HepG2 (cell line): Measurements from ENCODE around the gene SPP1. TPM values are rescaled to one million over a fixed set of nuclear protein-coding genes. Genes with fewer than 3 reads are reported as not detected.
A peak's percentile ranks its signal among the peaks of the same experiment; 100 is the strongest.
"Not testable (repeated sequence)": the region's sequence is repeated elsewhere in the genome, so short reads cannot be mapped to it uniquely, and the experiment has no call there.

Experiments
- ATAC-seq: fragments of 200-7000 bp; cut with Tn5 transposase; 3 replicates; pipeline ENCODE4 v1.9.1; 2020; ENCODE audit warnings: mild to moderate bottlenecking, moderate library complexity
- BruUV-seq: library from RNA; stranded (reverse); fragments of 400-500 nt; replicated peaks from 2 replicates; lab custom pipeline; 2021; lab: Mats Ljungman, UMichigan
- CTCF ChIA-PET: fragments of 300-600 bp; formaldehyde crosslinking; extraction: SDS; loops from one replicate; lab custom pipeline; 2021; ENCODE audit warnings: low total read pairs, inconsistent platforms, low intra/inter-chr PET ratio; lab: Yijun Ruan, JAX
- POLR2A ChIA-PET: fragments of 350-600 bp; sonication (Branson Sonifier 250); formaldehyde crosslinking; loops from one replicate; lab custom pipeline; 2020; ENCODE audit warnings: antibody characterized with exemption, inconsistent platforms; lab: Yijun Ruan, JAX
- DNase-seq: peaks from one replicate; pipeline ENCODE4 v3.0.0-alpha.2; 2015; ENCODE audit warnings: low spot score
- FAIRE-seq: peaks from 3 replicates; lab custom pipeline; 2011; peaks lifted over from hg19 to GRCh38; lab: Jason Lieb, UNC
- H2AFZ ChIP-seq: one replicate; pipeline ENCODE4 v1.6.1; 2011; ENCODE audit warnings: low read length, inconsistent platforms
- H3K27ac ChIP-seq: fragments of 300-600 bp; 3 replicates; pipeline ENCODE4 v1.8.0; 2011; ENCODE audit warnings: mixed run types, mild to moderate bottlenecking, mixed read lengths, low read length, inconsistent platforms; ENCODE audit not compliant: insufficient read depth; ENCODE audit errors: extremely low read length
- H3K27me3 ChIP-seq, 2 experiments: fragments of 200-600 bp in 1 of 2; 2 replicates in 1 of 2; 3 replicates in 1 of 2; pipeline versions ENCODE4 v1.6.0 to v1.8.0; 2011; ENCODE audit warnings: low read length in 2 of 2, mild to moderate bottlenecking in 2 of 2, moderate library complexity in 2 of 2, inconsistent platforms in 1 of 2; ENCODE audit not compliant: insufficient read depth in 2 of 2, control insufficient read depth in 1 of 2
- H3K36me3 ChIP-seq, 2 experiments: fragments of 200-600 bp in 1 of 2; replicated peaks in 1 of 2; 2 replicates in 1 of 2; 3 replicates in 1 of 2; pipeline versions ENCODE4 v1.5.1 to v1.8.0; 2011; ENCODE audit warnings: low read length in 2 of 2, inconsistent platforms in 1 of 2; ENCODE audit not compliant: insufficient read depth in 2 of 2, control insufficient read depth in 1 of 2
- H3K4me1 ChIP-seq: 2 replicates; pipeline ENCODE4 v1.5.1; 2012; ENCODE audit warnings: low read length, inconsistent platforms; ENCODE audit not compliant: insufficient read depth
- H3K4me2 ChIP-seq: 2 replicates; pipeline ENCODE4 v1.6.0; 2011; ENCODE audit warnings: low read depth, low read length, inconsistent platforms
- H3K4me3 ChIP-seq, 3 experiments: fragments of 200-600 bp in 1 of 3; sonication (generic), shearing (Covaris generic) in 1 of 3; replicated peaks in 1 of 3; 2 replicates each; pipeline ENCODE4 v1.5.1; 2011 to 2016; ENCODE audit warnings: low read length in 3 of 3, inconsistent platforms in 2 of 3, low read depth in 2 of 3, mild to moderate bottlenecking in 2 of 3, control low read depth in 1 of 3, mixed read lengths in 1 of 3; ENCODE audit not compliant: insufficient read depth in 1 of 3
- H3K79me2 ChIP-seq: one replicate; pipeline ENCODE4 v1.6.1; 2011; ENCODE audit warnings: low read length, inconsistent platforms; ENCODE audit not compliant: insufficient read depth
- H3K9ac ChIP-seq: 2 replicates; pipeline ENCODE4 v1.6.0; 2011; ENCODE audit warnings: mild to moderate bottlenecking, low read depth, low read length, inconsistent platforms; ENCODE audit not compliant: insufficient read depth
- H3K9me3 ChIP-seq: 2 replicates; pipeline ENCODE4 v1.5.1; 2012; ENCODE audit warnings: mild to moderate bottlenecking, low read length
- H4K20me1 ChIP-seq: 2 replicates; pipeline ENCODE4 v1.6.0; 2011; ENCODE audit warnings: inconsistent platforms, mild to moderate bottlenecking, low read length, moderate library complexity; ENCODE audit not compliant: insufficient read depth
- FOXJ3 ChIP-seq: sonication (generic); formaldehyde crosslinking; IDR thresholded peaks from 2 replicates; pipeline ENCODE4 v1.4.0; 2020; ENCODE audit warnings: missing genetic modification reagents, mild to moderate bottlenecking, borderline replicate concordance
- GABPA ChIP-seq, 2 experiments: IDR thresholded peaks; 2 replicates each; pipeline ENCODE4 v1.6.1; 2011 to 2016; ENCODE audit warnings: low read depth in 2 of 2, low read length in 1 of 2, missing biosample characterization in 1 of 2, missing genetic modification characterization in 1 of 2
- ZNF577 ChIP-seq: sonication (generic); formaldehyde crosslinking; IDR thresholded peaks from 2 replicates; pipeline ENCODE4 v1.4.0; 2020; ENCODE audit warnings: mild to moderate bottlenecking, low read depth, missing genetic modification reagents, borderline replicate concordance
- ZNF652 ChIP-seq: IDR thresholded peaks from 2 replicates; pipeline ENCODE4 v1.6.1; 2016; ENCODE audit warnings: low read depth, borderline replicate concordance
- ZNF841 ChIP-seq: sonication (generic); formaldehyde crosslinking; IDR thresholded peaks from 2 replicates; pipeline ENCODE4 v1.8.1; 2023; ENCODE audit warnings: missing genetic modification reagents, borderline replicate concordance
- WGBS: methylation state at CpG from one replicate; pipeline ENCODE4 v1.1.6; 2017; ENCODE audit warnings: low lambda C conversion rate; 5-methylcytosine and 5-hydroxymethylcytosine counted together
- in situ Hi-C: cut with HindIII; loops from 2 replicates; pipeline ENCODE4 v1.10.0; 2017; ENCODE audit warnings: low pct_unique_long_range_greater_than_20kb; ENCODE audit not compliant: extremely low pct_ligation_motif_present
- intact Hi-C: fragments of 100-400 bp; cut with micrococcal nuclease; formaldehyde crosslinking; loops from one replicate; pipeline ENCODE4 v1.10.0; 2022; ENCODE audit not compliant: unreplicated experiment
- polyA plus RNA-seq, 8 experiments: library from polyadenylated mRNA; depleted of rRNA in 3 of 8; stranded (reverse) in 7 of 8; unstranded in 1 of 8; fragments of >200 nt; fragmentation: Illumina TruSeq in 4 of 8; extraction: Trizol in 4 of 8; gene quantifications; 2 replicates each; pipeline versions ENCODE4 v1.2.1 to v1.2.3, GENCODE V29; 2011 to 2016; ENCODE audit warnings: low read depth in 4 of 8, missing spikeins in 1 of 8, mixed read lengths in 1 of 8; ENCODE audit not compliant: insufficient read depth in 1 of 8
- total RNA-seq, 5 experiments: library from RNA; depleted of rRNA; stranded (reverse); fragments of >200 nt; fragmentation: Illumina TruSeq; extraction: Trizol; gene quantifications; 2 replicates each; pipeline ENCODE4 v1.2.3, GENCODE V29; 2016; ENCODE audit warnings: low read depth in 1 of 5
- TF ChIP-seq, protein P1 (sequence below): sonication (generic); formaldehyde crosslinking; IDR thresholded peaks from 2 replicates; pipeline ENCODE4 v1.8.1; 2023; ENCODE audit warnings: mild to moderate bottlenecking, missing genetic modification reagents, borderline replicate concordance
- TF ChIP-seq, protein P2 (sequence below): IDR thresholded peaks from 2 replicates; pipeline ENCODE4 v1.6.1; 2016; ENCODE audit warnings: missing compliant biosample characterization, missing genetic modification reagents, borderline replicate concordance

SPP1 gene
- total and polyA plus RNA-seq, 2 of the 13 experiments (the other 11 are each of a cell fraction or from before 2014, with no cell fraction given) = 682 to 788 TPM

DNA sequence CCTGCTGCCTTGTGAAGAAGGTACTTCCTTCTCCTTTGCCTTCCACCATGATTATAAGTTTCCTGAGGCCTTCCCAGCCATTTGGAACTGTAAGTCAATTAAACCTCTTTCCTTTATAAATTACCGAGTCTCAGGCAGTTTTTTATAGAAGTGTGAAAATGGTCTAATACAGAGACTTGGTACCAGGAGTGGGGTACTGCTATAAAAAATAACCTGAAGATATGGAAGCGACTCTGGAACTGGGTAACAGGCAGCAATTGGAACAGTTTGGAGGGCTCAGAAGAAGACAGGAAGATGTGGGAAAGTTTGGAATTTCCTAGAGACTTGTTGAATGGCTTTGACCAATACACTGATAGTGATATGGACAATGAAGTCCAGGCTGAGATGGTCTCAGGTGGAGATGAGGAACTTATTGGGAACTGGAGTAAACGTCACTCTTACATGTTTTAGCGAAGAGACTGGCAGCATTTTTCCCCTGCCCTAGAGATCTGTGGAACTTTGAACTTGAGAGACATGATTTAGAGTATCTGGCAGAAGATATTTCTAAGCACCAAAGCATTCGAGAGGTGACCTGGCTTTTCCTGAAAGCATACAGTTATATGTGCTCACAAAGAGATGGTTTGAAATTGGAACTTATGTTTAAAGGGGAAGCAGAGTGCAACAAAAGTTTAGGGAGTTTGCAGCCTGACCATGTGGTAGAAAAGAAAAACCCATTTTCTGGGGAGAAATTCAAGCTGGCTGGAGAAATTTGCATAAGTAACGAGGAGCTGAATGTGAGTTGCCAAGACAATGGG, 50.6 kb downstream of the SPP1 start:
- POLR2A ChIA-PET, H3K27ac ChIP-seq, in situ Hi-C loops, BruUV-seq, FAIRE-seq, H3K4me3 ChIP-seq, DNase-seq, H4K20me1 ChIP-seq, ATAC-seq, H3K27me3 ChIP-seq, H3K9ac ChIP-seq: not testable (repeated sequence)
- H3K9me3 ChIP-seq = peaks cover 12% of the 10 kb centered on the region
- WGBS = 97% methylated on average over 6 of the region's 6 CpGs
- intact Hi-C loops = loop anchor here (5.0 kb wide), 1 partner anchor 886 kb away; no protein-coding TSS in a partner anchor
- TF ChIP-seq ZNF841 = peak; percentile 96
- TF ChIP-seq, all 625 proteins: peak for 1; not testable (repeated sequence) for 624
- H2AFZ ChIP-seq, H3K79me2 ChIP-seq, H3K36me3 ChIP-seq, CTCF ChIA-PET, H3K4me2 ChIP-seq, H3K4me1 ChIP-seq: not testable (repeated sequence)

DNA sequence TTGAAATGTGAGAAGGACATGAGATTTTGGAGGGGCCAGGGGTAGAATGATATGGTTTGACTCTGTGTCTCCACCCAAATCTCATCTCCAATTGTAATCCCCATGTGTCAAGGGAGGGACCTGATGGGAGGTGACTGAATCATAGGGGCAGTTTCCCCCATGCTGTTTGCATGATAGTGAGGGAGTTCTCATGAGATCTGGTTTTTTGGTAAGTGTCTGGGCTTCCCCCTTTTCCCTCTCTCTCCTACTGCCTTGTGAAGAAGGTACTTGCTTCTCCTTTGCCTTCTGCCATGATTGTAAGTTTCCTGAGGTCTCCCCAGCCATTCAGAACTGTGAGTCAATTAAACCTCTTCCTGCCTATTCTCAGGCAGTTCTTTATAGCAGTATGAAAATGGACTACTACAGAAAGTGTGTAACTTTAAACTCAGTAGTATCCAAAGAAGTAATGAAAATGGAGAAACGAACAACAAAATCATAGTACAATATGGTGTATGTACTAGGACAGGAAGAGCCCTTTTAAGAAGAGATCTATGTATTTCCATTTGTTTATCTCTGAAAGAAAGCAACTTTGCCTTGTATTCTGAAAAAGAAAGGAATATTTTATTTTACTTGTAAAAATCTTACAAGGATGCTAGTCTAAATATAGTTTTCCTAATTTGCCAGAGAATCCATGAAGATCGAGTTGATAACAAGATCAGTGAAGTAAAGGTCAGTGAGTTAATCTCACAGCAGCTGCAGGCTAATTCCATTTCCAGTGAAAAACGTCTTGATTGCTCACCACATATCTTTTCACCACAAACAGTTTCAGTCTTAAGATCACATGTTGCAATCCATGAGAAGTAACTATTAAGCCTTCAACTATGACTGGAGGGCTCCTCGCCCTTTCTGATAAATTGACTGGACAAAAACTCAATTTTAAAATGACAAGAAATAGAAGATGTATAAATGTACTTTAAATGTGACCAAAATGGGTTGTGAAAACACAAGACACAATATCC, 52.4 kb downstream of the SPP1 start:
- Histone ChIP-seq H3K27ac (no peak overlapping the region), H3K4me2 (no peak overlapping the region), H2AFZ (no peak overlapping the region), H3K4me1 (no peaks in the 10 kb centered on the region), H3K9ac (no peak overlapping the region), H3K4me3 (no peak overlapping the region), H4K20me1 (no peaks in the 10 kb centered on the region), H3K36me3 (no peaks in the 10 kb centered on the region; a peak in 2 of 5 replicates), H3K27me3 (no peaks in the 10 kb centered on the region), H3K9me3 (peaks cover 12% of the 10 kb centered on the region), H3K79me2 (no peaks in the 10 kb centered on the region)
- FAIRE-seq (no peak), DNase-seq (no peak), ATAC-seq (no peak)
- ChIA-PET POLR2A (no interaction called here), CTCF (no interaction called here)
- TF ChIP-seq GABPA (IDR thresholded peaks at IDR 0.05; ENCODE audit: low read depth, low read length) (no peak), GABPA (CRISPR knock-in tag; IDR thresholded peaks at IDR 0.05; ENCODE audit: low read depth) (no peak), ZNF577 (CRISPR knock-in tag) (no peak), ZNF652 (CRISPR knock-in tag) (no peak), FOXJ3 (no peak)
- TF ChIP-seq, protein P1, sequence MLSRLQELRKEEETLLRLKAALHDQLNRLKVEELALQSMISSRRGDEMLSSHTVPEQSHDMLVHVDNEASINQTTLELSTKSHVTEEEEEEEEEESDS = no peak
- TF ChIP-seq, protein P2, sequence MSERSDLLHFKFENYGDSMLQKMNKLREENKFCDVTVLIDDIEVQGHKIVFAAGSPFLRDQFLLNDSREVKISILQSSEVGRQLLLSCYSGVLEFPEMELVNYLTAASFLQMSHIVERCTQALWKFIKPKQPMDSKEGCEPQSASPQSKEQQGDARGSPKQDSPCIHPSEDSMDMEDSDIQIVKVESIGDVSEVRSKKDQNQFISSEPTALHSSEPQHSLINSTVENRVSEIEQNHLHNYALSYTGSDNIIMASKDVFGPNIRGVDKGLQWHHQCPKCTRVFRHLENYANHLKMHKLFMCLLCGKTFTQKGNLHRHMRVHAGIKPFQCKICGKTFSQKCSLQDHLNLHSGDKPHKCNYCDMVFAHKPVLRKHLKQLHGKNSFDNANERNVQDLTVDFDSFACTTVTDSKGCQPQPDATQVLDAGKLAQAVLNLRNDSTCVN (CRISPR knock-in tag) = no peak
- intact Hi-C loops (loop anchor here (5.0 kb wide), 1 partner anchor 884 kb away; no protein-coding TSS in a partner anchor), in situ Hi-C loops (no loop called here)
- no TSS peak for BruUV-seq
- WGBS = 88% methylated on average over 4 of the region's 4 CpGs
